ENCODE measurements around the gene ZNF132. TPM values are rescaled to one million over a fixed set of nuclear protein-coding genes. Genes with fewer than 3 reads are reported as not detected.

The ZNF132 gene
- total and polyA plus RNA-seq, 9 of the 15 experiments (the other 6 are each of a cell fraction or from before 2014, with no cell fraction given): 0.03 to 0.42 (median 0.10) TPM; not detected in 5

- TF ChIP-seq ZNF316 (IDR thresholded peaks at IDR 0.05) (no peak), RB1 (IDR thresholded peaks at IDR 0.05; ENCODE audit: low read depth) (peak; percentile 83), TAF9B (IDR thresholded peaks at IDR 0.05; ENCODE audit: partially characterized antibody) (peak; percentile 77), RCOR1 (IDR thresholded peaks at IDR 0.05; ENCODE audit: borderline replicate concordance in 1 of 2, low read depth in 2 of 2, low read length in 2 of 2) (0 out of 4 replicates have a peak, but pooled peaks of 1 of the 2 experiments have one; percentile 4), ZNF398 (CRISPR knock-in tag; IDR thresholded peaks at IDR 0.05) (no peak), RAD21 (CRISPR knock-in tag; conservative IDR thresholded peaks at IDR 0.05 in 1 of 2, IDR thresholded peaks at IDR 0.05 in 1 of 2) (peak in 1 of 2 experiments; percentile 21; a peak in 2 of 4 replicates), BMI1 (IDR thresholded peaks at IDR 0.05; ENCODE audit: low read length) (peak; percentile 55; the same call in 1 of the 2 replicates), SIX5 (IDR thresholded peaks at IDR 0.05; ENCODE audit: borderline replicate concordance in 1 of 2, insufficient read depth in 1 of 2, low read depth in 1 of 2, low read length in 2 of 2) (peak; percentile 73 to 87), NONO (IDR thresholded peaks at IDR 0.05; ENCODE audit: low read depth in 2 of 2, low read length in 1 of 2) (peak; percentile 17 to 90; a peak in 2 of 4 replicates), RBBP5 (IDR thresholded peaks at IDR 0.05; ENCODE audit: borderline replicate concordance, insufficient read depth, low read length, poor library complexity, severe bottlenecking) (peak; percentile 94), MAFF (IDR thresholded peaks at IDR 0.05; ENCODE audit: low read length) (no peak), THRAP3 (IDR thresholded peaks at IDR 0.05; ENCODE audit: borderline replicate concordance) (no peak), NCOA6 (IDR thresholded peaks at IDR 0.05) (peak; percentile 75; the same call in 1 of the 2 replicates), AFF1 (IDR thresholded peaks at IDR 0.05; ENCODE audit: low read depth in 1 of 2, partially characterized antibody in 2 of 2) (peak in 1 of 2 experiments; percentile 90)
- TF ChIP-seq, protein P1, sequence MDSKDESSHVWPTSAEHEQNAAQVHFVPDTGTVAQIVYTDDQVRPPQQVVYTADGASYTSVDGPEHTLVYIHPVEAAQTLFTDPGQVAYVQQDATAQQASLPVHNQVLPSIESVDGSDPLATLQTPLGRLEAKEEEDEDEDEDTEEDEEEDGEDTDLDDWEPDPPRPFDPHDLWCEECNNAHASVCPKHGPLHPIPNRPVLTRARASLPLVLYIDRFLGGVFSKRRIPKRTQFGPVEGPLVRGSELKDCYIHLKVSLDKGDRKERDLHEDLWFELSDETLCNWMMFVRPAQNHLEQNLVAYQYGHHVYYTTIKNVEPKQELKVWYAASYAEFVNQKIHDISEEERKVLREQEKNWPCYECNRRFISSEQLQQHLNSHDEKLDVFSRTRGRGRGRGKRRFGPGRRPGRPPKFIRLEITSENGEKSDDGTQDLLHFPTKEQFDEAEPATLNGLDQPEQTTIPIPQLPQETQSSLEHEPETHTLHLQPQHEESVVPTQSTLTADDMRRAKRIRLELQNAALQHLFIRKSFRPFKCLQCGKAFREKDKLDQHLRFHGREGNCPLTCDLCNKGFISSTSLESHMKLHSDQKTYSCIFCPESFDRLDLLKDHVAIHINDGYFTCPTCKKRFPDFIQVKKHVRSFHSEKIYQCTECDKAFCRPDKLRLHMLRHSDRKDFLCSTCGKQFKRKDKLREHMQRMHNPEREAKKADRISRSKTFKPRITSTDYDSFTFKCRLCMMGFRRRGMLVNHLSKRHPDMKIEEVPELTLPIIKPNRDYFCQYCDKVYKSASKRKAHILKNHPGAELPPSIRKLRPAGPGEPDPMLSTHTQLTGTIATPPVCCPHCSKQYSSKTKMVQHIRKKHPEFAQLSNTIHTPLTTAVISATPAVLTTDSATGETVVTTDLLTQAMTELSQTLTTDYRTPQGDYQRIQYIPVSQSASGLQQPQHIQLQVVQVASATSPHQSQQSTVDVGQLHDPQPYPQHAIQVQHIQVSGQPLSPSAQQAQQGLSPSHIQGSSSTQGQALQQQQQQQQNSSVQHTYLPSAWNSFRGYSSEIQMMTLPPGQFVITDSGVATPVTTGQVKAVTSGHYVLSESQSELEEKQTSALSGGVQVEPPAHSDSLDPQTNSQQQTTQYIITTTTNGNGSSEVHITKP (IDR thresholded peaks at IDR 0.05; ENCODE audit: partially characterized antibody): peak; percentile 41
Observed at GRCh38 chr19:58408152-58409009, 31.6 kb downstream of the ZNF132 start, which contains the start of gene ZNF584 (continued).

All from K562 (cell line).